ENCODE results near the gene PRDX5. TPM values are rescaled to one million over a fixed set of nuclear protein-coding genes. Genes with fewer than 3 reads are reported as not detected.

PRDX5 gene
- total and polyA plus RNA-seq, 10 of the 15 experiments (the other 5 are each of a cell fraction or from before 2014, with no cell fraction given), result 95.7 to 406 (median 240) TPM

DNA sequence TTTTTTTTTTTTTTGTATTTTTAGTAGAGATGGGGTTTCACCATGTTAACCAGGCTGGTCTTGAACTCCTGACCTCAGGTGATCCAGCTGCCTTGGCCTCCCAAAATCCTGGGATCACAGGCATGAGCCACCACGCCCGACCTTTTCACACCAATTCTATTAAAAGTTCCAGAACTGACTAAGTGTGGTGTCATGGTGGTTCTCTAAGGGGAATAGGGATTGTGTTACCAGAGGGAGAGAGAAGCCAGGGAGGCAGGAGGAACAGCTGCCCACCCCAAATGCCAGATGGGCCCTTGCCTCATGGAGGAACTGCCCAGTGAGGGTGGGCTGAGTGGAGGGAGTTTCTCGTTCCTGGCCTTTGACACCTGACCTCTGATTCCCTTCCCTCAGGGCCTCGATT, 47.0 kb downstream of the PRDX5 start:
- Histone ChIP-seq H3K4me3 (no peak overlapping the region), H3K27ac (ENCODE audit: control insufficient read depth, insufficient read depth) (peak overlapping the region; percentile 22), H2AFZ (ENCODE audit: control insufficient read depth, low read depth, low read length) (no peak overlapping the region), H3K4me1 (ENCODE audit: control insufficient read depth, insufficient read depth, low read length) (peaks cover 24% of the 10 kb centered on the region), H3K4me2 (ENCODE audit: control insufficient read depth, insufficient read depth) (no peak overlapping the region), H3K9me3 (replicated peaks; ENCODE audit: control insufficient read depth, insufficient read depth, low read length) (no peaks in the 10 kb centered on the region; the same call in 2 of the 3 replicates), H3K79me2 (ENCODE audit: control insufficient read depth, insufficient read depth, low read length) (peaks cover 12% of the 10 kb centered on the region), H3K27me3 (replicated peaks in 1 of 2; ENCODE audit: control insufficient read depth in 2 of 2, insufficient read depth in 2 of 2, low read length in 1 of 2) (no peaks in the 10 kb centered on the region), H3K36me3 (ENCODE audit: control insufficient read depth in 2 of 2, insufficient read depth in 2 of 2, low read length in 1 of 2) (peaks cover 5 to 17% of the 10 kb centered on the region in 2 experiments; a peak in 3 of 4 replicates), H3K9ac (ENCODE audit: control insufficient read depth, insufficient read depth, low read length) (no peak overlapping the region), H4K20me1 (ENCODE audit: control insufficient read depth, insufficient read depth) (no peaks in the 10 kb centered on the region)
- BruUV-seq (replicated peaks), result no TSS peak
- CTCF ChIA-PET, result no interaction called here
- FAIRE-seq (no peak), ATAC-seq (no peak), DNase-seq (ENCODE audit: low read depth, low spot score) (no peak)
- intact Hi-C loops (cut with micrococcal nuclease; ENCODE audit: unreplicated experiment) (no loop called here), in situ Hi-C loops (cut with MboI) (no loop called here)
- 89% methylated on average over 4 of the region's 4 CpGs for WGBS (ENCODE audit: insufficient coverage, insufficient replicate concordance, low lambda C conversion rate, missing lambda C conversion rate)
- RAD21 ChIA-PET (ENCODE audit: unreplicated experiment), result no interaction called here
- TF ChIP-seq ZNF207 (IDR thresholded peaks at IDR 0.05; ENCODE audit: borderline replicate concordance) (no peak), RB1 (IDR thresholded peaks at IDR 0.05; ENCODE audit: borderline replicate concordance) (no peak), PML (IDR thresholded peaks at IDR 0.05; ENCODE audit: low read length) (no peak), GATAD2B (conservative IDR thresholded peaks at IDR 0.05; ENCODE audit: low read depth) (no peak), CBX5 (IDR thresholded peaks at IDR 0.05; ENCODE audit: low read depth) (no peak), NFYA (IDR thresholded peaks at IDR 0.05; ENCODE audit: borderline replicate concordance, low read depth, low read length) (no peak), HDAC6 (IDR thresholded peaks at IDR 0.05; ENCODE audit: unreplicated experiment) (no peak), YY1 (IDR thresholded peaks at IDR 0.05; ENCODE audit: low read depth, low read length) (no peak)
- TF ChIP-seq, protein P1, sequence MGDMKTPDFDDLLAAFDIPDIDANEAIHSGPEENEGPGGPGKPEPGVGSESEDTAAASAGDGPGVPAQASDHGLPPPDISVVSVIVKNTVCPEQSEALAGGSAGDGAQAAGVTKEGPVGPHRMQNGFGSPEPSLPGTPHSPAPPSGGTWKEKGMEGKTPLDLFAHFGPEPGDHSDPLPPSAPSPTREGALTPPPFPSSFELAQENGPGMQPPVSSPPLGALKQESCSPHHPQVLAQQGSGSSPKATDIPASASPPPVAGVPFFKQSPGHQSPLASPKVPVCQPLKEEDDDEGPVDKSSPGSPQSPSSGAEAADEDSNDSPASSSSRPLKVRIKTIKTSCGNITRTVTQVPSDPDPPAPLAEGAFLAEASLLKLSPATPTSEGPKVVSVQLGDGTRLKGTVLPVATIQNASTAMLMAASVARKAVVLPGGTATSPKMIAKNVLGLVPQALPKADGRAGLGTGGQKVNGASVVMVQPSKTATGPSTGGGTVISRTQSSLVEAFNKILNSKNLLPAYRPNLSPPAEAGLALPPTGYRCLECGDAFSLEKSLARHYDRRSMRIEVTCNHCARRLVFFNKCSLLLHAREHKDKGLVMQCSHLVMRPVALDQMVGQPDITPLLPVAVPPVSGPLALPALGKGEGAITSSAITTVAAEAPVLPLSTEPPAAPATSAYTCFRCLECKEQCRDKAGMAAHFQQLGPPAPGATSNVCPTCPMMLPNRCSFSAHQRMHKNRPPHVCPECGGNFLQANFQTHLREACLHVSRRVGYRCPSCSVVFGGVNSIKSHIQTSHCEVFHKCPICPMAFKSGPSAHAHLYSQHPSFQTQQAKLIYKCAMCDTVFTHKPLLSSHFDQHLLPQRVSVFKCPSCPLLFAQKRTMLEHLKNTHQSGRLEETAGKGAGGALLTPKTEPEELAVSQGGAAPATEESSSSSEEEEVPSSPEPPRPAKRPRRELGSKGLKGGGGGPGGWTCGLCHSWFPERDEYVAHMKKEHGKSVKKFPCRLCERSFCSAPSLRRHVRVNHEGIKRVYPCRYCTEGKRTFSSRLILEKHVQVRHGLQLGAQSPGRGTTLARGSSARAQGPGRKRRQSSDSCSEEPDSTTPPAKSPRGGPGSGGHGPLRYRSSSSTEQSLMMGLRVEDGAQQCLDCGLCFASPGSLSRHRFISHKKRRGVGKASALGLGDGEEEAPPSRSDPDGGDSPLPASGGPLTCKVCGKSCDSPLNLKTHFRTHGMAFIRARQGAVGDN (IDR thresholded peaks at IDR 0.05), result no peak
- POLR2A ChIA-PET, result interaction anchor here (0.6 to 0.7 kb wide), 2 partner anchors 40 to 71 kb away, joined by 4 to 5 read pairs; no protein-coding TSS in a partner anchor
- SMC1A ChIA-PET (ENCODE audit: uncharacterized antibody, unreplicated experiment), result no interaction called here

All from GM12878 (cell line).